Nephron (organoid): Measurements from ENCODE around the gene GFM1.

Source experiments
- H3K27ac Mint-ChIP-seq, 3 experiments: 2 replicates each; pipeline ENCODE4 v1.8.0; 2020; ENCODE audit warnings: mixed read lengths in 3 of 3, mild to moderate bottlenecking in 2 of 3, moderate library complexity in 1 of 3
- H3K27me3 Mint-ChIP-seq: 2 replicates; pipeline ENCODE4 v1.8.0; 2021; ENCODE audit warnings: low read depth, mild to moderate bottlenecking, moderate library complexity, mixed read lengths
- H3K36me3 Mint-ChIP-seq: 2 replicates; pipeline ENCODE4 v1.8.0; 2020; ENCODE audit warnings: low read depth, mixed read lengths
- H3K4me1 Mint-ChIP-seq: 2 replicates; pipeline ENCODE4 v1.8.0; 2020; ENCODE audit warnings: mixed read lengths
- H3K4me3 Mint-ChIP-seq, 3 experiments: 2 replicates each; pipeline ENCODE4 v1.8.0; 2020; ENCODE audit warnings: mild to moderate bottlenecking in 3 of 3, mixed read lengths in 3 of 3, moderate library complexity in 2 of 3
- H3K9me3 Mint-ChIP-seq: 2 replicates; pipeline ENCODE4 v1.8.0; 2020; ENCODE audit warnings: mixed read lengths
- TF ChIP-seq, protein P1 (sequence below), 3 experiments: fragments of 200-600 bp; sonication (generic); IDR thresholded peaks; one replicate each; pipeline ENCODE4 v1.5.0; 2021; ENCODE audit warnings: antibody characterized with exemption in 3 of 3; ENCODE audit not compliant: unreplicated experiment in 3 of 3

Gene GFM1

DNA sequence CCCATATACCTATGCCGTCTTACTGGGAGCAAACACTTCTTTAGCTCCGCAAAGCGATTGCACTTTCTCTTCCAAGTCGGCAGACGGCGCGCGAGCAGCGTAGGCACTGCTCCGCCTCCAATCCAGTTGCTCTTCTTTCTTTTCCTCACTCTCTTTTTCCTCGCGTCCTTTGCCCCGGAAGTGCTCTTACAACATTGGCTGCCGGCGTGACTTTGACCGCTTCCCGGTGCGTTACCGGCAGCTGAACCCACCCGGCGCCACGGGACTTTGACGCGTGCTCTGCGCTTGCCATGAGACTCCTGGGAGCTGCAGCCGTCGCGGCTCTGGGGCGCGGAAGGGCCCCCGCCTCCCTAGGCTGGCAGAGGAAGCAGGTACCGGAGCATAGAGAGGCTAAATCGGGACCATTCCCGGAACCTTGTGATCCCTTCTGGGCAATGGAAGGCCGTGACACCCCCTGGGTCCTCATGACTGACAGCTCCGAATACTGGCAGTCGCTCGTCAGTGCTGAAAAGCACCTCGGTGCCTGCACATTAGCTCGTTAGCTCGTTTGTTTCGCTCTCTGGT is at the start of gene GFM1:
GFM1 (plus strand) TSS at position 183 of the 564 bp plus-strand sequence; CDS start at position 291, 108 bp downstream.
- TF ChIP-seq, protein P1, sequence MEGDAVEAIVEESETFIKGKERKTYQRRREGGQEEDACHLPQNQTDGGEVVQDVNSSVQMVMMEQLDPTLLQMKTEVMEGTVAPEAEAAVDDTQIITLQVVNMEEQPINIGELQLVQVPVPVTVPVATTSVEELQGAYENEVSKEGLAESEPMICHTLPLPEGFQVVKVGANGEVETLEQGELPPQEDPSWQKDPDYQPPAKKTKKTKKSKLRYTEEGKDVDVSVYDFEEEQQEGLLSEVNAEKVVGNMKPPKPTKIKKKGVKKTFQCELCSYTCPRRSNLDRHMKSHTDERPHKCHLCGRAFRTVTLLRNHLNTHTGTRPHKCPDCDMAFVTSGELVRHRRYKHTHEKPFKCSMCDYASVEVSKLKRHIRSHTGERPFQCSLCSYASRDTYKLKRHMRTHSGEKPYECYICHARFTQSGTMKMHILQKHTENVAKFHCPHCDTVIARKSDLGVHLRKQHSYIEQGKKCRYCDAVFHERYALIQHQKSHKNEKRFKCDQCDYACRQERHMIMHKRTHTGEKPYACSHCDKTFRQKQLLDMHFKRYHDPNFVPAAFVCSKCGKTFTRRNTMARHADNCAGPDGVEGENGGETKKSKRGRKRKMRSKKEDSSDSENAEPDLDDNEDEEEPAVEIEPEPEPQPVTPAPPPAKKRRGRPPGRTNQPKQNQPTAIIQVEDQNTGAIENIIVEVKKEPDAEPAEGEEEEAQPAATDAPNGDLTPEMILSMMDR (IDR thresholded peaks at IDR 0.05; ENCODE audit: unreplicated experiment in 3 of 3), result peak; percentile 89 to 98 (median 92)
- Mint-ChIP-seq H3K36me3 (peaks cover 17% of the 10 kb centered on the region), H3K4me1 (peaks cover 13% of the 10 kb centered on the region), H3K9me3 (peaks cover 3% of the 10 kb centered on the region), H3K27ac (peak within 1 kb of the TSS; percentile 4 to 75 (median 69)), H3K4me3 (peak within 1 kb of the TSS; percentile 92 to 96 (median 94)), H3K27me3 (no peaks in the 10 kb centered on the region)

- Mint-ChIP-seq H3K36me3 (peaks cover 27% of the 10 kb centered on the region), H3K27ac (no peak overlapping the region), H3K27me3 (no peaks in the 10 kb centered on the region), H3K4me1 (no peaks in the 10 kb centered on the region), H3K4me3 (no peak overlapping the region), H3K9me3 (no peaks in the 10 kb centered on the region)
- TF ChIP-seq, protein P1 (IDR thresholded peaks at IDR 0.05; ENCODE audit: unreplicated experiment in 3 of 3), result no peak
These were observed 43.5 kb upstream of the GFM1 start for GRCh38 chr3:158600787-158601186.

DNA sequence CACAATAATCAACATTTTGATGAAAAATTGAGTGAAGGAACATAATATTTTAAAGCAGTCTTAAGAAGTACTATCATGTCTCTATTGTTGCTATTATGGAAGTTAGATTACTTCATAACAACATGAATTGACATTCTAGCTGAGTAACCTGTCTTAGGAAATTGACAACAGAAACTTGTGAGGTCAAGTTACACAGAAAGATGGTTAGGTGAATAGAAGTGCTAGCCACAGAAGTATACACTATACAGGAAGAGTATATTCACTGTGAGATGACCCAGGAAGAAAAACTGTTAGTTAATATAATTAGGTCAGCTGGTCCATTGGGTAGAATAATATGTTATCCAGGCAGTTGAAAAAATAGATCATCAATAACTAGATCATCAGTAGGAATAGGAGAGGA is 42.1 kb upstream of the GFM1 start:
- Mint-ChIP-seq H3K36me3 (peaks cover 27% of the 10 kb centered on the region), H3K4me3 (no peak overlapping the region), H3K27me3 (no peaks in the 10 kb centered on the region), H3K27ac (no peak overlapping the region), H3K9me3 (no peaks in the 10 kb centered on the region), H3K4me1 (no peaks in the 10 kb centered on the region)
- TF ChIP-seq, protein P1 (IDR thresholded peaks at IDR 0.05; ENCODE audit: unreplicated experiment in 3 of 3), result no peak

GRCh38 chr3:158617982-158618875 is 26.1 kb upstream of the GFM1 start:
- Mint-ChIP-seq H3K27ac (no peak overlapping the region), H3K9me3 (peaks cover 26% of the 10 kb centered on the region), H3K27me3 (no peaks in the 10 kb centered on the region), H3K4me3 (no peak overlapping the region), H3K36me3 (no peaks in the 10 kb centered on the region), H3K4me1 (no peaks in the 10 kb centered on the region)
- TF ChIP-seq, protein P1 (IDR thresholded peaks at IDR 0.05; ENCODE audit: unreplicated experiment in 3 of 3), result no peak

GRCh38 chr3:158625881-158626280 is 18.4 kb upstream of the GFM1 start:
- no peaks in the 10 kb centered on the region for H3K4me1 Mint-ChIP-seq
- no peaks in the 10 kb centered on the region for H3K36me3 Mint-ChIP-seq
- H3K27me3 Mint-ChIP-seq, result no peaks in the 10 kb centered on the region
- H3K27ac Mint-ChIP-seq, result no peak overlapping the region
- H3K9me3 Mint-ChIP-seq, result peaks cover 4% of the 10 kb centered on the region
- TF ChIP-seq, protein P1 (IDR thresholded peaks at IDR 0.05; ENCODE audit: unreplicated experiment in 3 of 3), result no peak
- H3K4me3 Mint-ChIP-seq, result no peak overlapping the region
